ENCODE measurements around the gene THSD7B.

Gene THSD7B

DNA sequence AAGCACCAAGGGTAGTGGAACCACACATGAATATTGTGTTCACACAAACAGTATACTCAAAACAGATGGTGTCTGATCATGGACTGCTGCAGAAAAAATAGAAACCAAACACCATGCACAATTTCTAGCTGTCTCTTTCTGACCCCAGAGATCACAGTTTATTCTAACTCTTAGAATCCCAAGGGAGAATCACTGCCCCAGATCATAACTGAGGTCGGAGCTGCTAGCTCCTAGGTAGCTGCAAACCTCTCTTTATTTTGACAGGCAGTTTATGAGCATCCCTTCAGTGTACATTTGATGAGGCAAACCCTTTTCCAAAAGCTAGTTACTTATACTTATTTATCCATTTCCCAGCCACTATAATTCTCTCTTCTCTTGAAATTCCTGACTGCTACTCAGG is 759.8 kb downstream of the THSD7B start:
- DNase-seq (ENCODE audit: extremely low spot score), result no peak
- ChIA-PET POLR2A (no interaction called here), CTCF (no interaction called here)
- TF ChIP-seq, protein P1, sequence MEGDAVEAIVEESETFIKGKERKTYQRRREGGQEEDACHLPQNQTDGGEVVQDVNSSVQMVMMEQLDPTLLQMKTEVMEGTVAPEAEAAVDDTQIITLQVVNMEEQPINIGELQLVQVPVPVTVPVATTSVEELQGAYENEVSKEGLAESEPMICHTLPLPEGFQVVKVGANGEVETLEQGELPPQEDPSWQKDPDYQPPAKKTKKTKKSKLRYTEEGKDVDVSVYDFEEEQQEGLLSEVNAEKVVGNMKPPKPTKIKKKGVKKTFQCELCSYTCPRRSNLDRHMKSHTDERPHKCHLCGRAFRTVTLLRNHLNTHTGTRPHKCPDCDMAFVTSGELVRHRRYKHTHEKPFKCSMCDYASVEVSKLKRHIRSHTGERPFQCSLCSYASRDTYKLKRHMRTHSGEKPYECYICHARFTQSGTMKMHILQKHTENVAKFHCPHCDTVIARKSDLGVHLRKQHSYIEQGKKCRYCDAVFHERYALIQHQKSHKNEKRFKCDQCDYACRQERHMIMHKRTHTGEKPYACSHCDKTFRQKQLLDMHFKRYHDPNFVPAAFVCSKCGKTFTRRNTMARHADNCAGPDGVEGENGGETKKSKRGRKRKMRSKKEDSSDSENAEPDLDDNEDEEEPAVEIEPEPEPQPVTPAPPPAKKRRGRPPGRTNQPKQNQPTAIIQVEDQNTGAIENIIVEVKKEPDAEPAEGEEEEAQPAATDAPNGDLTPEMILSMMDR (IDR thresholded peaks at IDR 0.05; ENCODE audit: control extremely low read depth, extremely low read depth, low read depth, missing control alignments), result no peak

DNA sequence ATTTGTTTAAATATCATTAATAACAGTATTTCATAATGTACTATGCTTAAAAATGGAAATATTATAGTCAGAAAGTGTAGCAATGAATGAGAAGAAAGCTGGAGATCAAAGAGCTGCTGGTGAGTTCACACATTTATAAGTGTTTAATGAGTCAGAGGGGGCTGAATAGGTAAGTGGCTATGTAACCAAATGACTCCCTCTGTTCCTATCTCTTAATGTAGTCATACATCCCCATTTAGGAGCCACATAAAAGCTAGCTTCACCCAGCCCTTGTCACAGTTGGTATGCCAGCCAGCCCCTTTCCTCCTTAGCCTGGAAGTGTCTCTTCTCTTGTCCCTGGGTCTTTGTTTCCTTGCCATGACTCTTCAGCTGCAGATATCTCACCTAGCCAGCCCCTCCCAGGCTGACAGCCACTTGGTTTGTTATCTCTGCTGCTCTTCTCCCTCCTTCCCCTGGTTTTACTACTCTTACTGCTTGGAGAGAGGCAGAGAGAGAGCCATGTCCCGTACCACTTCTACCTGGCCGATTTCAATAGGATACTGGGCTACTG is 760.4 kb downstream of the THSD7B start:
- no peak for DNase-seq (ENCODE audit: extremely low spot score)
- TF ChIP-seq, protein P1 (IDR thresholded peaks at IDR 0.05; ENCODE audit: control extremely low read depth, extremely low read depth, low read depth, missing control alignments), result no peak
- ChIA-PET POLR2A (no interaction called here), CTCF (no interaction called here)

DNA sequence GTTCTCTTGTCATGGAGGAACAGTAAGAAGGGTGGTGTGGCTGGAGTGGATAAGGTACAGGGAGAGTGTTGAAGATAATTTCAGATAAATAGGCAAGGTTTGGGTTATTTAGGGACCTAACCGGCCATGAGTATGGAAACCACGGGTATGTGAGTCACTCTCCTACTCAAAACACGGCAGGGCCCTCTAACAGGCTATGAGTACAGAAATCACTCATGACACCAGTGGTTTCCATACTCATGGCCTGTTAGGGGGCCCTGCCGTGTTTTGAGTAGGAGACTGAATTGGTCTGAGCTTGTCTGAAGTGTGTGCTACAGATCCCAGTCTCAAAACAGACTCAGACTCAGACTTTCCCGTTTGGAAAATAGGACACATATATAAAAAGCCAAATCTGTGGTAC is 770.6 kb downstream of the THSD7B start:
- ChIA-PET CTCF (no interaction called here), POLR2A (no interaction called here)
- no peak for DNase-seq (ENCODE audit: extremely low spot score)
- TF ChIP-seq, protein P1 (IDR thresholded peaks at IDR 0.05; ENCODE audit: control extremely low read depth, extremely low read depth, low read depth, missing control alignments), result no peak

DNA sequence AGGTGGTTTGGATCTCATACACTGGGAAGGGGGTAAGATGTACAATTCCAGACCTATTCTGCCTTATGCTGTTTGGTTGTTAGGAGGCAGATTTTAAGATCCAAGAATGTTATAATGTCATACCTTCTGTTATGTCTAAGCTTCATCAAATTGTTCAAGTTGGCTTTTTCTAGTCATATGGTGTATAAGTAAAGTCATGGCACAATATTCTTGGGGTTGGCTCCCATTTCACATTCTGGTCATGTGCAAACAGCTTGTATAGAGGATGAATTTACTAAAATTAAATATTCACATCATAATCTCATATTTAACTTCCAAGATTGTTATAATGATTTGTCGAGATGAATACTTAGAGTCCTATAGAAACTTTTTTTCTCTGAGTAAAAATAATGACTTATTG is 774.0 kb downstream of the THSD7B start:
- TF ChIP-seq, protein P1 (IDR thresholded peaks at IDR 0.05; ENCODE audit: control extremely low read depth, extremely low read depth, low read depth, missing control alignments), result no peak
- POLR2A ChIA-PET, result no interaction called here
- CTCF ChIA-PET, result interaction anchor here (0.7 to 1.0 kb wide), 2 partner anchors 27 to 30 kb away, joined by 3 read pairs; no protein-coding TSS in a partner anchor
- no peak for DNase-seq (ENCODE audit: extremely low spot score)

DNA sequence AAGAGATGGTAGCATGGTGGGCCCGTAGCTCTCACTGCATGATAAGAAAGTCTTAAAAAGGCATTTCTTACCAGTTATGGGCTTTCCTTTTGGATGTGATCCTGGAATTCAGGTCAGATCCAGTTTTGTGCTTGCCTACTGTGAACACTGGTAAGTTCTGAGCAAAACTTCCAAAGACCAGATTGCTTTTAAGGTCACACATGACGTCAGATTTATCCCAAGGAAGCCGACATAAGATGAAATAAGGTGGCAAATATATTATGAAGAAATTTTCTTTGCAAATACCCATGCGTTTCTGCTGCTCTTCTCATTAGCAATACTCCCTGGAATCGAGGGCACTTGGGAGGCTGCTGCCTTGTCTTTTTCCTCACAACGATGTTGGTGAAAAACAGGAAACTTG is 782.5 kb downstream of the THSD7B start:
- CTCF ChIA-PET, result interaction anchor here (1.1 kb wide), 1 partner anchor 16 kb away, joined by 3 read pairs; no protein-coding TSS in a partner anchor
- POLR2A ChIA-PET, result no interaction called here
- TF ChIP-seq, protein P1 (IDR thresholded peaks at IDR 0.05; ENCODE audit: control extremely low read depth, extremely low read depth, low read depth, missing control alignments), result no peak
- DNase-seq (ENCODE audit: extremely low spot score), result no peak

DNA sequence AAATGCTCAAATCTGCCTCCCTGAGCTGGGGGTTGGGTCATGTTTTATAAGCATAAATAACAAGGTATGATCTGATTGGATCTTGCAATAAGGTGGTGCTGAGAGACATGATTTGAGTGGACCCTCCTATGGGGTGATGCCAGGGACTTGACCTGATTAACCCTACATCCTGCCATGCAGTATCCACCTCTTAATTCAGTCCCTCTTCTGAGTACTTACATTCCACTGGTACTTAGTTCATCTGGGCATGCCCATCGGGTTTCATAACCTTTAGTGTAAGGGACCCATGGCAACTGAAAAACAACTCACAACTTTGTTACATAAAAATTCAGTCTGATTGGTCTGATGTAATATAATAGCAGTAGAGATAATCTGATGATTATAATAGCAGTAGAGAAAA is 801.0 kb downstream of the THSD7B start:
- POLR2A ChIA-PET, result no interaction called here
- TF ChIP-seq, protein P1 (IDR thresholded peaks at IDR 0.05; ENCODE audit: control extremely low read depth, extremely low read depth, low read depth, missing control alignments), result no peak
- CTCF ChIA-PET, result interaction anchor here (1.3 kb wide), 1 partner anchor 27 kb away, joined by 3 read pairs; no protein-coding TSS in a partner anchor
- no peak for DNase-seq (ENCODE audit: extremely low spot score)

Measured in GM10248 (cell line).